Stimulated activated CD4-positive, alpha-beta T cell treated with anti-CD3 and anti-CD28 coated beads, Interleukin-1b, Interleukin-23, amount 100 ng/mL, for 48 hours (primary cell): ENCODE measurements around the gene CPSF7.

Experiments
- DNase-seq: peaks from one replicate; pipeline ENCODE4 v3.0.0-alpha.2; 2020

CPSF7 gene

DNA sequence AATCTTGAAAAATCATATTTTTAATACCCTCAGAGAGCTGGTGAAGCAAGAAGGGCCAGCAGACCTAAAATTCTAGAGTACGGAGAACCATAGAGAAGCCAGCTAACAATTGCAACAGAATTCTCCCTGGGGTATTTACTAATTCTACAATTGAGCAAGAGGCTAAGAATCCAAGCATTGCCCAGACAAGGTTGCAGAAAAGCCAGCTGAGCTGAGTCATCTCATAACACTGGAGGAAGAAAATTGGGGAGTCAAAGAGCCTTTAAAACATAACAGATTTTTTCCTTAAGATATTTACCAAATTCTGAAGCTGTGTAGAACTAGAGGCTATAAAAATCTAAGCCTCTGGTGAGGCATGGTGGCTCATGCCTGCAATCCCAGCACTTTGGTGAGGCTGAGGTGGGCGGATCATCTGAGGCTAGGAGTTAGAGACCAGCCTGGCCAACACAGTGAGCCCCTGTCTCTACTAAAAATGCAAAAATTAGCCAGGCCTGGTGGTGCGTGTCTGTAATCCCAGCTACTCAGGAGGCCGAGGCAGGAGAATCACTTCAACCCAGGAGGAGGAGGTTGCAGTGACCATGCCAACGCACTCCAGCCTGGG, 51.0 kb downstream of the CPSF7 start:
- DNase-seq = no peak

DNA sequence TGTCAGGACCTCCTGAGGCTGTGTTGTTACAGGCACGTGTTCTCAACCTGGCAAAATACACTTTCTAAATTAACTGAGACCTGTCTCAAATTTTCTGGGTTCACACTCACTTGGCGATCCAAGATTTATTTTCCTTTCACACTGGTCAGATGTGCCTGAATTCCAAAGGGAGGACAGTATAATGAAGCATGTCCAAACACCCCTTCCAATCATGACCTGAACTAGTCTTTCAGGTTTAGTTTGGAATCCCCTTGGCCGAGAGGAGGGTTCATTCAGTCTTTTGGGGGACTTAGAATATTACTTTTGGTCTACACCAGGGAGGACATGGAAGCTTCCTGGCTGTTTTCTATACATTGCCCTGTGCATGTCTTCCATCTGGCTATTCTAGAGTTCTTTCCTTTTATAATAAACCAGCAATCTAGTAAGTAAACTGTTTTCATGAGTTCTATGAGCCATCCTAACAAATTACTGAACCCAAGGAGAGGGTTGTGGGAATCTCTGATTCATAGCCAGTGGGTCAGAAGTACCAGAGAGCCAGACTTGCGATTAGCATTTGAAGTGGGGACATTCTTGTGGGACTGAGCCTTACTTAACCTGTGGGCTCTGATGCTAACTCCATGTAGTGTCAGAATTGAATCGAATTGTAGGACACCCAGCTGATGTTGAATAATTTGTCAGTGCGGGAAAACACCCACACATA, 52.2 kb downstream of the CPSF7 start:
- no peak for DNase-seq

DNA sequence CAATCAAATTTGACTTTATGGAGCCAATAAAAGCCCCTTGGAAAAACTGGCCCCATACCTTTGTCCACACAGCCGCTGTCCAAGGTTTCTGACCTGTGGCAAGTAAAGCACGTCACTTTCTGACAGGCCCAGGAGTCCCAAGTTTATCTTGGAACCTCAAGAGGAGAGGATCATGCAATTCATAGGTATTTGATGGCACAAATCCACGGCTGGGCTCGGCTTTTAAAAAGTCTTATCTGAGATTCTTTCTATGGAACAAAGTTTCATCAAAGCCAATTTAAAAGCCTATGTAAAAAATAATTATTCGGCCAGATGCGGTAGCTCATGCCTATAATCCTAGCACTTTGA, 54.0 kb downstream of the CPSF7 start:
- no peak for DNase-seq

DNA sequence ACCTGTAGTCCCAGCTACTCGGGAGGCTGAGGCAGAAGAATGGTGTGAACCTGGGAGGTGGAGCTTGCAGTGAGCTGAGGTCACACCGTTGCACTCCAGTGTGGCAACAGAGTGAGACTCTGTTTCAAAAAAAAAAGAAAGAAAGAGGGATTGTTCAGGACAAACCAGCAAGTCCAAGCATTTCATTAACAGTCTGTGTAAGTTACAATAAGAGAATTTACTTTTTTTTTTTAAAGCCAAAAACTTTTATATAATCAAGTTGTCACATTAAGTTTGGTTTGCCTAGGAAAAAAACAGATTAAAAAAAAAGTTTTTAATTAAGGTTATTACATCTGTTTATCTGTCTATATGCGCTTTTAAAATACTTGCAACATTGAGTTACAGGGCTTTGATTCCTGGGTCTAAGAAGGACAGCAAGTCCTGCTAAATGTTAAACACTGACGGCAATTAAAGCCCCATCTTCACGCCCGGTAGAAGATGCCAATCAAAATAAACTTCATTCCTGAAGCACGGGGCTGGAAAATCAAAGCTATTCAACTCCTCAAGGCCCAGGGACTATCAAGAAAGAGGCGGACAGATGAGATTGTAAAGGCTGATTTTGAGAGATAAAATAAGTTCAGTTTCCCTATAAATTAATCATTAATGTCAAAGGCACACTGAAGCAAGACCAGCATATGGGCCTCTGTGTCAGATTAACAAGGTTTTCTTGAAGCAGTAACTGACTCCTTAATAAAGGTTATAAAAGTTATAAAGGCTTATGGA, 56.9 kb downstream of the CPSF7 start:
- no peak for DNase-seq

DNA sequence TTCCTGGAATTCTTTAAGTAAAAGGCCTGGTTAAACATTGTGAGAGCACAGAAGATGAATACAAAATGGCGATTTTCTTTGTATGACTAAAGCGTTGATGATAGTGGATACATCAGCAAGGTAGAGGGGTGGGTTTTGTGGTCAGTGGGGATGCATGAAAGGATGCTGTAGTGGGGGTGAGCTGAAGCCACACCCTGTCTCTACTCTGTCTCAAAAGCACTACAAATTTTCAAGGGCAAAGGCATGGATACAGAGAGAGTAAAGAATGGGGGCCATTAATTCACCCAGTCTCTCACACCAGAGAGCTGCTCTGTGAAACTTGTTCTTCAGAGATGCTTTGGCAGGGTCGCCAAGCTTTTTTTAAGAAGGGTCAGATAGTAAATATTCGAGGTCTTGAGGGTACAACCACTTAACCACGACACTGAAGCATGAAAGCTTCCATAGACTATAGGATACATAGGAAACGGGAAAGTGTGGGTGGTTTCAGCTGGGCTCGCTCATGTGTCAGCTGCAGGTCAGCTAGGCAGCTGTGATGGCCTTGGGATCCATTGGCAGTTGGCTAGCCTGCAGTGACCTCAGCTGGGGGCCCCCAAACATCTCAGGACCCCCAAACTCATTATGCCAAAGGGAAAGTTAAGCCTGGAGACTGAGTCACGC, 59.3 kb downstream of the CPSF7 start:
- DNase-seq = no peak

DNA sequence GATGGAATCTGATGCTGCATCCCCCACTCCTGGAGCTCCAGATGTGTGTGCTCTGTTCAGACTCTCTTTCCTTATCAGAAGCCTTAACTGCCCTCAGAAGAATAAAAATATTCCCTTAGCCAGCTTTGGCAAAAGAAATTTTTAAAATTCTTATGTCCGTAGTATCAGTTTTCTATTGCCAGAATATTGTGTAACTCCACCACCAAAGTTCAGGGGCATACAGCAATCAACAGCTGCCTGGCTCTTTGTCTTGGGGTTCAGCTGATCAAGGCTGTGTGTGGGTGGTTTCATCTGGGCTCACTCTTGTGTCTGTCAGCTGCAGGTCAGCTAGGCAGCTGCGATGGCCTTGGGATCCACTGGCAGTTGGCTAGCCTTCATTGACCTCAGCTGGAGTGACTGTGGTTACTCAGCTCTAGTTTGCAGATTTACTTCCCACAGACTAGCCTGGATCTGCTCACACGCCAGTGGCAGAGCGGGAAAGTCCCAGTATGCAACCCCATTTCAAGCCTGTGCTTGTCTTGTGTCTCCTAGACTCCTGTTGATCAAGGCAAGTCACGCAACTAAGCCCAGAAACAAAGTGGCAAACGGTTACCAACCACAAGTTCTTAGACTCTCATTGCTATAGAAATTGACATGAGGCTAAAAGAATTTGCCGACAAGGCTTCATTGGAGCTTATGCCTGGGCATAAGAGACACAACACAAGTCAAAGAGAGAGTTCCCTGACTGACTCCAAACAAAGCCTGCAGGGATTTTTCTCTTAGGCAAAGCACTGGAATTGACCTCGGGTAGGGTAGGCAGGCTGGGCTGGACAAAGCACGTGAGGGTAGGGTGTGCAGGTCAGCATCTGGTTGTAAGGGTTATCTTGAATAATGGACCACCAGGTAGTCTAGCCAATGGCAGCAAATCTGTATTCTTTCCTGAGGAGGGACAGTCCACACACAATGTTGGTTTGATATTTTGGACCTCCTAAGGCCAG, 60.1 kb downstream of the CPSF7 start:
- DNase-seq = no peak

DNA sequence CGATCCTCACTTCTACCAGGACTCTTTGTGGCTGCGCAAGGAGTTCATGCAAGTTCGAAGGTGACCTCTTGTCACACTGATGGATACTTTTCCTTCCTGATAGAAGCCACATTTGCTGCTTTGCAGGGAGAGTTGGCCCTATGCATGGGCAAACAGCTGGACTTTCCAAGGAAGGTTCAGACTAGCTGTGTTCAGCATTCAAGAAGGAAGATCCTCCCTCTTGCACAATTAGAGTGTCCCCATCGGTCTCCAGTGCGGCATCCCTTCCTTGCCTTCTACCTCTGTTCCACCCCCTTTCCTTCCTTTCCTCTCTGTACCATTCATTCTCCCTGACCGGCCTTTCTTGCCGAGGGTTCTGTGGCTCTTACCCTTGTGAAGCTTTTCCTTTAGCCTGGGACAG, 61.1 kb downstream of the CPSF7 start:
- DNase-seq = no peak

DNA sequence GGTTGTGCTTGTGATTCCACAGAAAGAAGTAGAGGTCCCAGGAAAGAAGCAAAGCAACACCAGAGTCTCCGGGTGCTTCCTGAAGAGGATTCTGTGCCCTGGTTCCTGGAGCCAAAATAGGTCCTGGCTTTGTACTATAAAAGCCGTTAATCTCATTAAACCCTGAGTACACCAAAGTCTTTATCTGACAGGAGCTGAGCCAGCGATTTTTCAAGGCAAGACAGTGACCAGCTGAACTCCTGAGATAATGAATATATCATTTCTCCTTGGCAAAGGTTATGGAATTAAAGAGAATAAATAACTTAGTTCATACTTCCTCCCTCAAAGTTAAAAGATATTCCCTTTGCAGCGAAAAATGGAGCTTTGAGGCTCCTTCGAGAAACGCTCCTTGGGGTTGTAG, 62.4 kb downstream of the CPSF7 start:
- DNase-seq = no peak

DNA sequence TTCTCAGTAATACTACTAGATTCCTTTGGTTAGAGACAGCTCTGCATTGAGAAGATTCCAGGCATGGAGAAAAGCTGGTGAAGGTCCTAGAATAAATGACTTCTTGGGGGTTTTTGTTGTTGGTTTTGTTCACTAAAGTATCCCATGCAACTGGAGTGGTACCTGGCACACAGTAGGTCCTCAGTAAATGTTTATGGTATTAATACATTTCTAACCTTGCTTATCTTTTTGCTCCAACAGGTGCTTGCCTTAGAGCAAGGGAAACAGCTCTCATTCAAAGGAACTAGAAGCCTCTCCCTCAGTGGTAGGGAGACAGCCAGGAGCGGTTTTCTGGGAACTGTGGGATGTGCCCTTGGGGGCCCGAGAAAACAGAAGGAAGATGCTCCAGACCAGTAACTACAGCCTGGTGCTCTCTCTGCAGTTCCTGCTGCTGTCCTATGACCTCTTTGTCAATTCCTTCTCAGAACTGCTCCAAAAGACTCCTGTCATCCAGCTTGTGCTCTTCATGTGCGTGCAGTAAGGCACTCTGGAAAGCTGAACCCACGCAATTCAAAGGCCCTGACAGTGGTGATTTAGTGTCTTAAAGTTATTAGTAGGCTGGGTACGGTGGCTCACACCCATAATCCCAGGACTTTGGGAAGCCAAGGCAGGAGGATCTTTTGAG, 65.6 kb downstream of the CPSF7 start:
- DNase-seq = no peak

DNA sequence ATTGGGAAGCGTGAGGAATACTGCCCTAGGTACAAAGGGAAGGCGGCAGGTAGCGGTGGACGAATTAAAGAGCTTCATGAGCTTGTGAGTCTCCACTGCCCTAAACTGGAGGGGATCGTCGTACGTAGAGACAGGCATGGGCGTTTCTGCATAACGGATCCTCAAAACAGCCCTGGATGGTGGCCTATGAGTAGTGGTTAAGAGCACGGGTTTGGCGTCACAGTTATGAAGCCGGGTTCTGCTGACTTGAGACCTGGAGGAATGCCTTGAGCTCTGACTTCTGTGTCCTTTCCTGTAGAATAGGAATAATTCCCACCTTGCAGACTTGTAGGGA, 67.3 kb downstream of the CPSF7 start:
- peak; percentile 30 for DNase-seq

DNA sequence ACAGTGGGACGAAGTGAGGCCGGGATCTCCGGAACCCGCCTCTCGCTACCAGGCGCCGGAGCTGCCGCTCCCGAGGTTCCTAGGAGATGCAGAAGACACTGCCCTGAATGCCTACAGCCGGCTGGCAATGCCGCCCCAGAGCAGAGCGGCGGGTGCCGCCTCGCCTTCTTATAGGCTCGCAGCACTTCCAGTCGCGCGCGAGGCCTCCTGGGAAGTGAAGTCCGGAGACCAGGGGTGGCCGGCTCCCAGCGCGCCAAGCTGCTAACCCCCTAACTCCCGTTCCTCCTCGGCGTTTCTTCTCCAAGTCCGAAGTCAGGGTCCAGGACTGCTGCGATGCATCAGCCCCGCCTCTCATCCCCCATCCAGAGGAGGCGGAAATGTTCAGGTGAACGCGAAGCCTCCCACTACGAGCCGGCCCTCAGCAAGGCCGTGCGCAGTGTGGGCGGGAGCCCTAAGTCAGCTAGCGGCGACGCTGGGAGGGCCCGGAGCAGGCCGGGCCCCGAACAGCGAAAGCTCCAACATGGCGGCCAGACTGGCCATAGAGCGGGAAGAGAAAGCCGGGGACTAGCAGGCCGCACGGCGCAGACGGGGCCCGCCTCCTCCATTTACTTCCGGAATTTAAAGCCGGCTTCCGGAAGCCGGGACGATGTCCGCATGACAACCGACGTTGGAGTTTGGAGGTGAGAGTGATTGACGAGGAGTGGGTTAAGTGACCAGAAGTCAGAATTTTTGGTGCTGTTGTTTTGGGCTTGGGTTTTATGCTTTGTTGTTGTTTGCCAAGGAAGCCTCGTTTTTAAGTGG, 67.8 kb downstream of the CPSF7 start, which contains the start of the genes CYB561A3 and TMEM138:
TSS of gene CYB561A3 (minus strand) at position 142 of the 801 bp plus-strand sequence. CDS start 5,169 bp downstream, outside the sequence.
TSS of gene TMEM138 (plus strand) at position 634 of the 801 bp plus-strand sequence. CDS start 2,017 bp downstream, outside the sequence.
- peak; percentile 94 for DNase-seq

DNA sequence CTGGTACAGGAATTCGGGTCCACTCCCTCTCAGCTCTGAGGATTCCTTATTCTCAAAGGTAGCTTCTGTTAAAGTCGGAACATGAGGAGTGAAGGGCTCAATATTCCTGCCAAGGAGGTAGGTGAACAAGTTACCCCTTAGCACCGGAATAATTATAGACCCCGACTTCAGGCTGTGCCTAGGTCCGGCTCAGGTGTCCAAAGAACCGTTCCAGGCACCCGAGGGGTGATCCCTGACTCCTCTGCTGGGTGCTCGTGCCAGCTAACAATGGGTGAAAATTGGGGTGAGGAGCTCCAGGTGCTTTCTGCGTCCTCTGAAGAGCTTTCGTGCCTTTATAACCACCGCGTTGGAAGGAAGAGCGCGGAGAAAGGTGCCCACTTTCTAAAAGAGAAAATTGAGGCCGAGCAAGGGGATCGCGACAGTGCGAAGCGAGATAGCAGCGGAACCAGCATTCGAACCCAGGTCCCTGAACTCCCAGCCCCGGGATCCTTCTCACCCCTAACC, 68.5 kb downstream of the CPSF7 start:
- DNase-seq = no peak

DNA sequence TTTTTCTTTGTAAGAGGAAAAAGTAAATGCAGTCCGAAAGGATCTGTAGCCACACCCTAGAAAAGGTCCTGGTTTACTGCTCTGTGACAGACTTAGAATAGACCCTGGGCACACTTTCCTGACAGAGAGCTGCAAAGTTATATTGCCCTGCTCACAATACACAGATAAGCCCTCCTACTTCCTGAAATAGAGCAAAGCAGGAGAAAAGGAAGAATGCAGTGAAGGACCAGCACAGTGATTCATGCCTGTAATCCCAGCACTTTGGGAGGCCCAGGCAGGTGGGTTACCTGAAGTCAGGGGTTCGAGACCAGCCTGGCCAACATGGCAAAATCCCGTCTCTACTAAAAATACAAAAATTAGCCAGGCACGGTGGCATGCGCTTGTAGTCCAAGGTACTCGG, 70.3 kb downstream of the CPSF7 start:
- DNase-seq = no peak

DNA sequence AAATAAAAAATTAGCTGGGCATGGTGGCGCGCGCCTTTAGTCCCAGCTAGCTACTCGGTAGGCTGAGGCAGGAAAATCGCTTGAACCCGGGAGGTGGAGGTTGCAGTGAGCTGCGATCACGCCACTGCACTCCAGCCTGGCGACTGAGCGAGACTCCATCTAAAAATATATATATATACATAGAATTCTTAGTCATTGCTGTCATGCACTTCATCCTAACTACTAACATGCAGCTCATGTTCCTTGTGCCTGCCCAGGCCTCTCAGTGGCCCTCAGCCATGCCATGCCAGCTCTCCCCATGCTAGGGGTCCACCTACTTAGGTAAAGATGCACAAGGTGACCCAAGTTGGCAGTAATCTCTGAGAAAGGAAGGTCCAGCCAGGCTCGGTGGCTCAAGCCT, 71.2 kb downstream of the CPSF7 start:
- no peak for DNase-seq

DNA sequence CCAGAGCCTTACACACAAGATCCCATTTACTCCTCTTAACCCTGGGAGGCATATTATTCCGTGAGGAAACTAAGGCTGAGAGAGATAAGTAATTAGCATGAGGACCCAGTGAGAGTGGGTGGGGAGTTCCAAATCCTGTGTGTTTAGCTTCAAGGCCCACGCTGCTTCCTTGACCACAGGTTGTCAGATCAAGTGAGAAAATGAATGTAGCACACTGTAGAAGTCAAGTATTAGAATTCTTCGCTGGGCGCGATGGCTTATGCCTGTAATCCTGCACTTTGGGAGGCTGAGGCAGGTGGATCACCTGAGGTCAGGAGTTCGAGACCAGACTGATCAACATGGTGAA, 71.9 kb downstream of the CPSF7 start:
- no peak for DNase-seq

DNA sequence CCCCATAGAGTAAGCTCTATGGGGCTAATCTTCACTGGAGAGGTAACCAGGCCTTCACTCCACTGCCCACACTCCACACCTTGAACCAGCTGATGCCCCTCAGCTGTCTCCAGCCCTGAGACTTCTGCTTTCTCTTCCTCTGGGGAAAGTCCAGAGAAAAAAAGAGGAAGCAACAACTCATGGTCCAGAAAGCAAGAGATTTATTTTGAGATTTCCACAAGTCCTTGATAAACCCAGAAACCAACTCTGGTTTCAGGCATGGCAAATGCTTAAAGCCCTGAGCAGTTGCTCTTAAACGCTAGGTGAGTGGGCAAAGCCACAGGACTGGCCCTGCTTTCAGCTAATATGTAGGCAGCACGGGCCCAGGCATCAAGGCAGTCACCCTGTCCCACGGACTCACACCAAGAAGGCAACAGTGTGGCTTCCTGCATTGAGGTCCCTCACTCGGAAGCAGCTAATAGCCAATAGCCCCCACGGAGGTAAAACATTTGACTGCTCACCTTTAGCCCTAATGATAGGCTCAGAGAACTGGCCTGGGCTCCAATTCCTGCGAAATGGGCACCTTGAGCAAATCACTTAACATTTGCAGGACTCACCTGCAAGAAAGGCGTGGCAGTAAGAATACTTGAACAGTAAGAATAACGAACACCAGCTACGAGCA, 72.4 kb downstream of the CPSF7 start:
- no peak for DNase-seq

DNA sequence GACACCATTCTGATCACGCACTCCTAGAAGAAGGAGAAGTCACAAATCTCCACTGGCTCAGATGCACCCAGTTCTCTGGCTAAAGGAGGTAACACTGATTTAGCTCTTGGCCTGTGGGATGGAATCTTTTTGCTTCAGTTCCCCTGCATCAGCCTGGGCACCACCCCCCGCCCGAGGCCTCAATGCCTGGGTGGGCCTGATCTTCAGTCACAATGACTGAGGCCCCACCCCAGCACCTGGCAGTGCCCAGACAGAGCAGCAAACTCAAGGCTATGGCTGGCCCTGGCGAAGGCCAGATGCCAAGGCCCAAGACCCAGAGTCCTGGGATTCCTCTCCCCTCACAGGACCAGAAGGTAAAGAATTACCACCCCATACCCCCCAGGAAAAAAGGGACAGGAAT, 73.1 kb downstream of the CPSF7 start:
- no peak for DNase-seq

DNA sequence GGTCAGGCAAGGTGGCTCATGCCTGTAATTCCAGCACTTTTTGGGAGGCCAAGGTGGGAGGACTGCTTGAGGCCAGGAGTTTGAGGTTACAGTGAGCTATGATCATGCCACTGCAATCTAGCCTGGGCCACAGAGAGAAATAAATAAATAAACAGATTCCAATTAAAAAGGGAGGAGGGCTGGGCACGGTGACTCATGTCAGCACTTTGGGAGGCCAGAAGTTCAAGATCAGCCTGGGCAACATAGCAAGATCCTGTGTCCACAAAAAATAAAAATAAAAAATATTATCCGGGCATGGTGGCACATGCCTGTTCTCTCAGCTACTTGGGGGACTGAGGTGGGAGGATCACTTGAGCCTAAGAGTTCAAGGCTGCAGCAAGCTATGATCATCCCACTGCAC, 75.6 kb downstream of the CPSF7 start:
- no peak for DNase-seq

DNA sequence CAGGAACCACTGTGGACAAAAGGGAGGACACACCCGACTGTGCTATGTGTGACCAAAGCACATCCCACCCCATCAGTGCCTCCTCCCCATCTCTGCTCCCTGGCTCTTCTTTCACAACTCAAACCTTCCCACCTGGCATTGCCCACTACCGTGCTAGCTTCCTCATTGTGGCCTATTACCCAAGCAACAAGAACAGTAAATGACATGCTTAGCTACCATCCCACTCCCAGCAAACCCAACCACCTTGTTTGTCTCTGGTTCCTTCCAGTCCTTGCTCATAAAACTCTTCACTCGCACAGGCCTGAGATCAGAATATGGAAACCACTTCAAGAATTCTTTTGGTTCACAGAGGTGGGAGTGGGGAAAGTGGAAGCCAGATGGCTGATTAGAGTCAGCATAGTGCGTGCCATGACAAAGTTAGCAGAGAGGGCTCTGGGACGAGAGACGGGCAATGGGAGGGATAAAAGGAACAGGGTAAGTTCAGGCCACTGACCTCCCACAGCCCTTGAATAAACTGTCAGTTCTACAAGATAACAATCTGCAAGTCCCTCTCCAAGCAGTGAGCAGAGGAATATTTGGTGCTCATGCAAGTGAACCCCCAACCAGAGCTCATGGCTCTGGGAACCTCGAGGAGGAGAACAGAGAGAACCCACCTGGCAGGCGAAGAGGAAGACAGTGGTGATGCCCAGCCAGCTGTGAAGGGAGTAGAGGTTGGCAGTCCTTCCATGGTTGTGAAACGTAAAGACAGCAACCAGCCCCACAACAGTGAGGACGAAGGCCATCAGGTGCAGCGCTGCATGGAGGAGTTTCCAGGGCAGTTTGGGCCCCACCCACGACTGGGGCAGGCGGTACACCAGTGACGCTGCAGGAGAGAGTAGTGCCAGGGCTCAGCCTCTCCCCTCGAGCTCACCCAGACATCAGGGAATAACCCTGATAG, 76.4 kb downstream of the CPSF7 start:
- DNase-seq = no peak
